HL-60 (cell line): ENCODE measurements around the gene ZNF638.
"Not testable (repeated sequence)": the region's sequence is repeated elsewhere in the genome, so short reads cannot be mapped to it uniquely, and the experiment has no call there.

Experiments used
- DNase-seq, 2 experiments: peaks; one replicate each; pipeline ENCODE4 v3.0.0-alpha.2; 2010 to 2020; ENCODE audit warnings: low read depth in 1 of 2, low spot score in 1 of 2
- H3K27ac ChIP-seq: fragments of 250-450 bp; sonication (Bioruptor Pico); replicated peaks from 2 replicates; pipeline ENCODE4 v1.5.1; 2020; ENCODE audit warnings: mild to moderate bottlenecking, moderate library complexity
- H3K27me3 ChIP-seq: fragments of 250-450 bp; sonication (Bioruptor Pico); 2 replicates; pipeline ENCODE4 v1.5.1; 2021; ENCODE audit warnings: mild to moderate bottlenecking, moderate library complexity; ENCODE audit not compliant: insufficient read depth, poor library complexity, severe bottlenecking
- H3K4me3 ChIP-seq: replicated peaks from 2 replicates; pipeline ENCODE4 v1.5.1; 2011; ENCODE audit warnings: mild to moderate bottlenecking, control low read depth, low read length; ENCODE audit not compliant: insufficient read depth
- GABPA ChIP-seq: IDR thresholded peaks from 2 replicates; pipeline ENCODE4 v1.6.1; 2012; ENCODE audit warnings: low read depth
- POLR2AphosphoS5 ChIP-seq: IDR thresholded peaks from 2 replicates; pipeline ENCODE4 v1.6.1; 2012; ENCODE audit warnings: low read depth
- SPI1 ChIP-seq: IDR thresholded peaks from 2 replicates; pipeline ENCODE4 v1.6.1; 2012; ENCODE audit warnings: low read depth, mild to moderate bottlenecking, borderline replicate concordance
- TF ChIP-seq, protein P1 (sequence below): IDR thresholded peaks from one replicate; pipeline ENCODE4 v1.5.1; 2011; ENCODE audit warnings: low read length, control low read depth, inconsistent platforms; ENCODE audit not compliant: insufficient read depth
- TF ChIP-seq, protein P2 (sequence below): IDR thresholded peaks from 2 replicates; pipeline ENCODE4 v1.6.1; 2012; ENCODE audit warnings: low read depth; ENCODE audit not compliant: insufficient replicate concordance

The ZNF638 gene

DNA sequence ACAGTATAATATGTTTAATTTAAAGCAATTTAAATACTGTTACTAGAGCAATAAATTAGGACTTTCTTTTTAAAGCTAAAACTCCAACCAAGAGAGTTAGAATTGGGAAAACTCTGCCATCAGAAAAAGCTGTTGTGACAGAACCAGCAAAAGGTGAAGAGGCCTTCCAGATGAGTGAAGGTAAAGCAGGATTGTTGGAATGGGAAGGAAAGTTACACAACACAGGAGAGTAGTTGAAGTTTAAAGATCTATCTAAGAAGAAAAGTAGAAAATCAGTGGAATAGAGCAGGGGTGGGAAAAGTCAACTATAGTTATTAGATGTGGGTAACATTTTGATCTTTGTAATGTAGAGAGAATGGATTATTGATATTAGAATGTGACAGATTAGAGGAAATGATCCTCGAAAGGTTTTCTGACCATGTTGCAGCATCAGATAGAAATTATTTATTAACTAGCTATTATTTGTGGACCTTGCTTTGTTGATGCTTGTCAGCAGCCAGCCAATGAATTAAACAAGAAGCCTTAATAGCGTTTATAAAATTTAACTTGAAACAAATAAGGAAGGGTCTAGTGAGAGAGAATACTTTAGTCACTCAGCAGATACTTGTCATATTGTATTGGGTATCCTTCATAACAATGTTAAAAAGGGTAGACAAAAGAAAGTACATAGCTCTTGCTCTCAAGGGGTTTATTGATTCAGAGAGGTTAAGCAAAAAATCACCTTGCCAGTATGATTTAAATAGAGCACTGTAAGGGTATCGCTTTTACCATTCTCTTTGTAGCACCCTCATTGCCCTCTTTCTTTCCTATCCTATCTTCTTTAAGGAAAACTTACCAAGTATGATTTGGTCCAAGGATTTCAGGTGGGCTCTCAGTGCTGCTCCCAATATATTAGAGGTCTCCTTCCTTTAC, 97.1 kb downstream of the ZNF638 start:
- H3K4me3 ChIP-seq, result no peak overlapping the region
- H3K27me3 ChIP-seq, result no peaks in the 10 kb centered on the region
- TF ChIP-seq, protein P1, sequence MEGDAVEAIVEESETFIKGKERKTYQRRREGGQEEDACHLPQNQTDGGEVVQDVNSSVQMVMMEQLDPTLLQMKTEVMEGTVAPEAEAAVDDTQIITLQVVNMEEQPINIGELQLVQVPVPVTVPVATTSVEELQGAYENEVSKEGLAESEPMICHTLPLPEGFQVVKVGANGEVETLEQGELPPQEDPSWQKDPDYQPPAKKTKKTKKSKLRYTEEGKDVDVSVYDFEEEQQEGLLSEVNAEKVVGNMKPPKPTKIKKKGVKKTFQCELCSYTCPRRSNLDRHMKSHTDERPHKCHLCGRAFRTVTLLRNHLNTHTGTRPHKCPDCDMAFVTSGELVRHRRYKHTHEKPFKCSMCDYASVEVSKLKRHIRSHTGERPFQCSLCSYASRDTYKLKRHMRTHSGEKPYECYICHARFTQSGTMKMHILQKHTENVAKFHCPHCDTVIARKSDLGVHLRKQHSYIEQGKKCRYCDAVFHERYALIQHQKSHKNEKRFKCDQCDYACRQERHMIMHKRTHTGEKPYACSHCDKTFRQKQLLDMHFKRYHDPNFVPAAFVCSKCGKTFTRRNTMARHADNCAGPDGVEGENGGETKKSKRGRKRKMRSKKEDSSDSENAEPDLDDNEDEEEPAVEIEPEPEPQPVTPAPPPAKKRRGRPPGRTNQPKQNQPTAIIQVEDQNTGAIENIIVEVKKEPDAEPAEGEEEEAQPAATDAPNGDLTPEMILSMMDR, result no peak
- TF ChIP-seq, protein P2, sequence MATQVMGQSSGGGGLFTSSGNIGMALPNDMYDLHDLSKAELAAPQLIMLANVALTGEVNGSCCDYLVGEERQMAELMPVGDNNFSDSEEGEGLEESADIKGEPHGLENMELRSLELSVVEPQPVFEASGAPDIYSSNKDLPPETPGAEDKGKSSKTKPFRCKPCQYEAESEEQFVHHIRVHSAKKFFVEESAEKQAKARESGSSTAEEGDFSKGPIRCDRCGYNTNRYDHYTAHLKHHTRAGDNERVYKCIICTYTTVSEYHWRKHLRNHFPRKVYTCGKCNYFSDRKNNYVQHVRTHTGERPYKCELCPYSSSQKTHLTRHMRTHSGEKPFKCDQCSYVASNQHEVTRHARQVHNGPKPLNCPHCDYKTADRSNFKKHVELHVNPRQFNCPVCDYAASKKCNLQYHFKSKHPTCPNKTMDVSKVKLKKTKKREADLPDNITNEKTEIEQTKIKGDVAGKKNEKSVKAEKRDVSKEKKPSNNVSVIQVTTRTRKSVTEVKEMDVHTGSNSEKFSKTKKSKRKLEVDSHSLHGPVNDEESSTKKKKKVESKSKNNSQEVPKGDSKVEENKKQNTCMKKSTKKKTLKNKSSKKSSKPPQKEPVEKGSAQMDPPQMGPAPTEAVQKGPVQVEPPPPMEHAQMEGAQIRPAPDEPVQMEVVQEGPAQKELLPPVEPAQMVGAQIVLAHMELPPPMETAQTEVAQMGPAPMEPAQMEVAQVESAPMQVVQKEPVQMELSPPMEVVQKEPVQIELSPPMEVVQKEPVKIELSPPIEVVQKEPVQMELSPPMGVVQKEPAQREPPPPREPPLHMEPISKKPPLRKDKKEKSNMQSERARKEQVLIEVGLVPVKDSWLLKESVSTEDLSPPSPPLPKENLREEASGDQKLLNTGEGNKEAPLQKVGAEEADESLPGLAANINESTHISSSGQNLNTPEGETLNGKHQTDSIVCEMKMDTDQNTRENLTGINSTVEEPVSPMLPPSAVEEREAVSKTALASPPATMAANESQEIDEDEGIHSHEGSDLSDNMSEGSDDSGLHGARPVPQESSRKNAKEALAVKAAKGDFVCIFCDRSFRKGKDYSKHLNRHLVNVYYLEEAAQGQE, result no peak
- TF ChIP-seq SPI1 (no peak), POLR2AphosphoS5 (no peak), GABPA (no peak)
- no peak overlapping the region for H3K27ac ChIP-seq
- no peak for DNase-seq

DNA sequence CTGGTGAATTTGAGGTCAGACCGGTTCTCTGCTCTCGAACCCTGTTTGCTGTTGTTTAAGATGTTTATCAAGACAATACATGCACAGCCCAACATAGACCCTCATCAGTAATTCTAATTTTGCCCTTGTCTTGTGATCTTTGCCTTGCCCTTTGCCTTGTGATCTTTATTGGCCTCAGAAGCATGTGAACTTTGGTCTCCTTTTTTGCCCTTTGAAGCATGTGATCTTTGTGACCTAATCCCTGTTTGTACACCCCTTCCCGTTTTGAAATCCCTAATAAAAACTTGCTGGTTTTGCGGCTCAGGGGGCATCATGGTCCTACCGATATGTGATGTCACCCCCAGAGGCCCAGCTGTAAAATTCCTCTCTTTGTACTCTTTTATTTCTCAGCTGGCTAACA, 113.6 kb downstream of the ZNF638 start:
- not testable (repeated sequence) for H3K27ac ChIP-seq, DNase-seq

DNA sequence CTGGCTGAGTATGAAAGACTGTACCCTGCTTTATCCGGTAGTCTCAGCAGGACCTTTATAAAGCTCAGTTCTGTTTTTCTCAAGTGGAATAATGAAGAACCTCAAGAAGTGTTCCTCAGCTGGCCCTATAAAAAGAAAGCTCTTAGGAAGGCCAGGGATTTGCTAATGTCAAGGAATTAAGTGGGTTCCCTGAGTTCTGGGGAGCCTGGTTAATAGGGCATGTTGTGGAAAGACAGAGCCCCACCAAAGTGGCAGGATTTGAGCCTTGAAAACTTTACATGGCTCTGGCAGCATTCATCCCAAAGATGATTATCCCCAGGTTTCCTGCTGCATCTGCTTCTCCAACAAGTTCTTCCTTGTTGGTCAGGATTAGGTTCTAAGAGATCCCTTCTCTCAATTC, 114.9 kb downstream of the ZNF638 start:
- H3K4me3 ChIP-seq, result no peak overlapping the region
- no peak for DNase-seq
- no peak for TF ChIP-seq POLR2AphosphoS5
- no peak for TF ChIP-seq SPI1
- no peak for TF ChIP-seq GABPA
- TF ChIP-seq, protein P1, result no peak
- TF ChIP-seq, protein P2, result no peak
- no peaks in the 10 kb centered on the region for H3K27me3 ChIP-seq
- H3K27ac ChIP-seq, result no peak overlapping the region

More for the DNA sequence above, 113.6 kb downstream of the ZNF638 start:
- H3K27me3 ChIP-seq, H3K4me3 ChIP-seq: not testable (repeated sequence)

DNA sequence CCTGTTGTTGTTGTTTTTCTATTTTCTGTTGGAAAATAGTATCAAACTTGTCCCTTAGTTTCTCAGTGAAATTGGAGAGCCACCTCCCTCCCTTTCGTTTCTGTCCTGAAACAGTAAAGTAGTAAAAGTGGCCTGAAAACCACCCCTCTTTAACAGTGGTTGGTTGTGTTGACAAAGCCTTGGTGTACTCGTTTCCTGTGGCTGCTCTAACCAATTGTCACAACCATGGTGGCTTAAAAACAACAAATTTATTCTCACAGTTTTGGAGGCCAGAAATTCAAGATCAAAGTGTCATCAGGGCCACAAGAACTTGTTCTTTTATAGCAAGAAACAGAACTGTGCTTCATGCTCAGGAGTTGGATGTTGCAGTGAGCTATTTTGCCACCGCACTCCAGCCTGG, 117.8 kb downstream of the ZNF638 start:
- TF ChIP-seq, protein P1, result no peak
- no peak for TF ChIP-seq SPI1
- TF ChIP-seq, protein P2, result no peak
- TF ChIP-seq GABPA, result no peak
- TF ChIP-seq POLR2AphosphoS5, result no peak
- no peaks in the 10 kb centered on the region for H3K27me3 ChIP-seq
- no peak overlapping the region for H3K4me3 ChIP-seq
- H3K27ac ChIP-seq, result peak overlapping the region; percentile 71
- DNase-seq, result no peak
